ENCODE measurements around the gene KMT2C. TPM values are rescaled to one million over a fixed set of nuclear protein-coding genes. Genes with fewer than 3 reads are reported as not detected.

Gene KMT2C
- total and polyA plus RNA-seq, 2 of the 13 experiments (the other 11 are each of a cell fraction or from before 2014, with no cell fraction given): 7.1 to 14.4 TPM

DNA sequence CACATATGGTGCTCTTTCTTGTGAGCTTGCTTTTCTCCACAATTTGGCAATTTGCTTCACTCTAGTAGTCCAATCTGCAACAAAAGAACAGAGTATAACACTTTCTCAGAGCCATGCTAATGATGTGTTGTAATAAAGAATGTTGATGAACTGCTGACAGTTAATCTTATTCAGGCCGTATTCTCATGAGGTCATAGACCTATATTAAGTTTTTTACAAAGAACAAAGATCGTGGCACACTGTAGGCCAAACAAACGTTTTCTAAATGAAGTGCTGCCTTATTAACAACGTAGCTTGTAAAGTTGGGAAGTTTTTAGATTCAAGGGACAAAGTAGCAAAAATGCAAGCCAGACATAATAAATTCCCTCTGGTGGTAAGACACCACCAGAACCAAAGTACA lies 250.2 kb downstream of the KMT2C start:
- no peak for DNase-seq (ENCODE audit: low spot score)
- WGBS (ENCODE audit: low lambda C conversion rate): 91% methylated on average over 4 of the region's 4 CpGs
- intact Hi-C loops (cut with micrococcal nuclease; ENCODE audit: unreplicated experiment) (no loop called here), in situ Hi-C loops (cut with HindIII; ENCODE audit: extremely low pct_ligation_motif_present, low pct_unique_long_range_greater_than_20kb) (no loop called here)
- H4K20me1 ChIP-seq (ENCODE audit: insufficient read depth, low read length): no peaks in the 10 kb centered on the region
- no peak overlapping the region for H2AFZ ChIP-seq (ENCODE audit: low read length)
- no peaks in the 10 kb centered on the region for H3K79me2 ChIP-seq (ENCODE audit: insufficient read depth, low read length)
- H3K4me2 ChIP-seq (ENCODE audit: low read depth, low read length): no peak overlapping the region
- H3K27me3 ChIP-seq (ENCODE audit: control insufficient read depth in 1 of 2, insufficient read depth in 2 of 2, low read length in 2 of 2): no peaks in the 10 kb centered on the region
- ChIA-PET POLR2A (no interaction called here), CTCF (ENCODE audit: low intra/inter-chr PET ratio, low total read pairs) (no interaction called here)
- no peak for FAIRE-seq
- BruUV-seq (replicated peaks): no TSS peak
- no peak overlapping the region for H3K9ac ChIP-seq (ENCODE audit: insufficient read depth, low read depth, low read length)
- no peaks in the 10 kb centered on the region for H3K4me1 ChIP-seq (ENCODE audit: insufficient read depth, low read length)
- H3K36me3 ChIP-seq (replicated peaks in 1 of 2; ENCODE audit: control insufficient read depth in 1 of 2, insufficient read depth in 2 of 2, low read length in 2 of 2): peaks cover 19 to 57% of the 10 kb centered on the region in 2 experiments; a peak in 4 of 5 replicates
- H3K4me3 ChIP-seq (replicated peaks in 1 of 3; ENCODE audit: insufficient read depth in 1 of 3, low read depth in 2 of 3, low read length in 3 of 3): no peak overlapping the region
- no peak overlapping the region for H3K27ac ChIP-seq (ENCODE audit: extremely low read length, insufficient read depth, low read length)
- no peak for ATAC-seq
- no peaks in the 10 kb centered on the region for H3K9me3 ChIP-seq (ENCODE audit: low read length)
- TF ChIP-seq HDAC6 (IDR thresholded peaks at IDR 0.05; ENCODE audit: low read depth, low read length) (no peak), E2F5 (CRISPR knock-in tag; conservative IDR thresholded peaks at IDR 0.05) (no peak), ZNF800 (CRISPR knock-in tag; IDR thresholded peaks at IDR 0.05) (no peak), FOXA1 (IDR thresholded peaks at IDR 0.05) (no peak), FOXA1 (CRISPR knock-in tag; IDR thresholded peaks at IDR 0.05) (no peak), POLR2AphosphoS2 (IDR thresholded peaks at IDR 0.05; ENCODE audit: low read depth, low read length) (no peak), FOXO4 (CRISPR knock-in tag; conservative IDR thresholded peaks at IDR 0.05) (no peak), ZNF253 (CRISPR knock-in tag; IDR thresholded peaks at IDR 0.05; ENCODE audit: borderline replicate concordance) (no peak), ZSCAN31 (CRISPR knock-in tag; IDR thresholded peaks at IDR 0.05; ENCODE audit: low read depth) (no peak), ZKSCAN8 (CRISPR knock-in tag; IDR thresholded peaks at IDR 0.05; ENCODE audit: borderline replicate concordance) (no peak)
- TF ChIP-seq, protein P1, sequence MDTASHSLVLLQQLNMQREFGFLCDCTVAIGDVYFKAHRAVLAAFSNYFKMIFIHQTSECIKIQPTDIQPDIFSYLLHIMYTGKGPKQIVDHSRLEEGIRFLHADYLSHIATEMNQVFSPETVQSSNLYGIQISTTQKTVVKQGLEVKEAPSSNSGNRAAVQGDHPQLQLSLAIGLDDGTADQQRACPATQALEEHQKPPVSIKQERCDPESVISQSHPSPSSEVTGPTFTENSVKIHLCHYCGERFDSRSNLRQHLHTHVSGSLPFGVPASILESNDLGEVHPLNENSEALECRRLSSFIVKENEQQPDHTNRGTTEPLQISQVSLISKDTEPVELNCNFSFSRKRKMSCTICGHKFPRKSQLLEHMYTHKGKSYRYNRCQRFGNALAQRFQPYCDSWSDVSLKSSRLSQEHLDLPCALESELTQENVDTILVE (CRISPR knock-in tag; IDR thresholded peaks at IDR 0.05): no peak
- TF ChIP-seq, protein P2, sequence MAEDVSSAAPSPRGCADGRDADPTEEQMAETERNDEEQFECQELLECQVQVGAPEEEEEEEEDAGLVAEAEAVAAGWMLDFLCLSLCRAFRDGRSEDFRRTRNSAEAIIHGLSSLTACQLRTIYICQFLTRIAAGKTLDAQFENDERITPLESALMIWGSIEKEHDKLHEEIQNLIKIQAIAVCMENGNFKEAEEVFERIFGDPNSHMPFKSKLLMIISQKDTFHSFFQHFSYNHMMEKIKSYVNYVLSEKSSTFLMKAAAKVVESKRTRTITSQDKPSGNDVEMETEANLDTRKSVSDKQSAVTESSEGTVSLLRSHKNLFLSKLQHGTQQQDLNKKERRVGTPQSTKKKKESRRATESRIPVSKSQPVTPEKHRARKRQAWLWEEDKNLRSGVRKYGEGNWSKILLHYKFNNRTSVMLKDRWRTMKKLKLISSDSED (CRISPR knock-in tag; IDR thresholded peaks at IDR 0.05): no peak
- TF ChIP-seq, protein P3, sequence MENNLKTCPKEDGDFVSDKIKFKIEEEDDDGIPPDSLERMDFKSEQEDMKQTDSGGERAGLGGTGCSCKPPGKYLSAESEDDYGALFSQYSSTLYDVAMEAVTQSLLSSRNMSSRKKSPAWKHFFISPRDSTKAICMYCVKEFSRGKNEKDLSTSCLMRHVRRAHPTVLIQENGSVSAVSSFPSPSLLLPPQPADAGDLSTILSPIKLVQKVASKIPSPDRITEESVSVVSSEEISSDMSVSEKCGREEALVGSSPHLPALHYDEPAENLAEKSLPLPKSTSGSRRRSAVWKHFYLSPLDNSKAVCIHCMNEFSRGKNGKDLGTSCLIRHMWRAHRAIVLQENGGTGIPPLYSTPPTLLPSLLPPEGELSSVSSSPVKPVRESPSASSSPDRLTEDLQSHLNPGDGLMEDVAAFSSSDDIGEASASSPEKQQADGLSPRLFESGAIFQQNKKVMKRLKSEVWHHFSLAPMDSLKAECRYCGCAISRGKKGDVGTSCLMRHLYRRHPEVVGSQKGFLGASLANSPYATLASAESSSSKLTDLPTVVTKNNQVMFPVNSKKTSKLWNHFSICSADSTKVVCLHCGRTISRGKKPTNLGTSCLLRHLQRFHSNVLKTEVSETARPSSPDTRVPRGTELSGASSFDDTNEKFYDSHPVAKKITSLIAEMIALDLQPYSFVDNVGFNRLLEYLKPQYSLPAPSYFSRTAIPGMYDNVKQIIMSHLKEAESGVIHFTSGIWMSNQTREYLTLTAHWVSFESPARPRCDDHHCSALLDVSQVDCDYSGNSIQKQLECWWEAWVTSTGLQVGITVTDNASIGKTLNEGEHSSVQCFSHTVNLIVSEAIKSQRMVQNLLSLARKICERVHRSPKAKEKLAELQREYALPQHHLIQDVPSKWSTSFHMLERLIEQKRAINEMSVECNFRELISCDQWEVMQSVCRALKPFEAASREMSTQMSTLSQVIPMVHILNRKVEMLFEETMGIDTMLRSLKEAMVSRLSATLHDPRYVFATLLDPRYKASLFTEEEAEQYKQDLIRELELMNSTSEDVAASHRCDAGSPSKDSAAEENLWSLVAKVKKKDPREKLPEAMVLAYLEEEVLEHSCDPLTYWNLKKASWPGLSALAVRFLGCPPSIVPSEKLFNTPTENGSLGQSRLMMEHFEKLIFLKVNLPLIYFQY (CRISPR knock-in tag; IDR thresholded peaks at IDR 0.05; ENCODE audit: borderline replicate concordance): no peak
